PFSK-1 (cell line): ENCODE measurements around the gene TOP2A.

Experiments
- FOXP2 ChIP-seq: optimal IDR thresholded peaks from 2 replicates; pipeline ENCODE3; 2011; ENCODE audit warnings: borderline replicate concordance, control low read depth, inconsistent platforms; ENCODE audit not compliant: insufficient read depth; ENCODE audit errors: extremely low read length, extremely low read depth
- POLR2AphosphoS5 ChIP-seq: IDR thresholded peaks from 2 replicates; pipeline ENCODE4 v1.6.1; 2012; ENCODE audit warnings: low read depth, mild to moderate bottlenecking, control low read depth, low read length, moderate library complexity
- SIN3A ChIP-seq: IDR thresholded peaks from 2 replicates; pipeline ENCODE4 v1.6.1; 2012; ENCODE audit warnings: mild to moderate bottlenecking, low read length, moderate library complexity, borderline replicate concordance; ENCODE audit not compliant: insufficient read depth
- TAF1 ChIP-seq: IDR thresholded peaks from 2 replicates; pipeline ENCODE4 v1.6.1; 2012; ENCODE audit warnings: low read length, control low read depth, borderline replicate concordance; ENCODE audit not compliant: insufficient read depth
- TF ChIP-seq, protein P1 (sequence below), 2 experiments: IDR thresholded peaks; 2 replicates each; pipeline versions ENCODE4 v1.6.1 to v1.8.0; 2011 to 2012; ENCODE audit warnings: low read depth in 2 of 2, low read length in 2 of 2, control low read depth in 1 of 2, inconsistent platforms in 1 of 2, mild to moderate bottlenecking in 1 of 2, moderate library complexity in 1 of 2; ENCODE audit not compliant: insufficient read depth in 1 of 2

DNA sequence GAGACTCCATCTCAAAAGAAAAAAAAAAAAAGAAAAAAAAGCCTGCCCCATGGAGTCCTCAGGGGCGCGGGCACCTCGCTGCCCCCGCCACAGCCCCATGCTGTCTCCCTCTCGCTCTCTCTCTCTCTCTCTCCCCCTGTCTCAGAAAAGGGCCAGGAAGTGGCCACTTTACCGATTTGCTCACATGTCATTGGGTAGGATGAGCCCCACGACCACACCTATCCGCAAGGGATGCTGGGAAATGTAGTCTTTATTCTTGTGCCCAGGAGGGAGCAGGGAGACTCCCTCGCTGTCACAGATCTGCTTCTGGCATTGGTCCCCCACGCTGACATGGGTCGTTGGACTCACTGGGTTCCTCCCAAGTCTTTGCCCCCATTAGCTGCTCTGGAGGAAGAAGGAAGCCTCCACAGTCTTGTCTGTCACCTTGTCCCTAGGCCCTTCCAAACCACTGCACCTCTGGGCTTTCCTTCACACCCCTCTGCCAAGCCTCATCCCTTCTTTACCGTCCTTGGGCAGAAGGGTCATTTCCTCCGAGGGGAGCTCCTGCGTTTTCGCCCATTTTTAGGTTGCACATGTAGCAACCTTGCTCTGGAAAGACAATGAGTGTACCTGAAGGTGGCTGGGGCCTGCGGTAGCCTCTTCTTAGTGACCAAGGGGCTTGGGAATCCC lies 46.3 kb downstream of the TOP2A start:
- TF ChIP-seq TAF1 (no peak), POLR2AphosphoS5 (no peak), SIN3A (no peak), FOXP2 (no peak)
- TF ChIP-seq, protein P1, sequence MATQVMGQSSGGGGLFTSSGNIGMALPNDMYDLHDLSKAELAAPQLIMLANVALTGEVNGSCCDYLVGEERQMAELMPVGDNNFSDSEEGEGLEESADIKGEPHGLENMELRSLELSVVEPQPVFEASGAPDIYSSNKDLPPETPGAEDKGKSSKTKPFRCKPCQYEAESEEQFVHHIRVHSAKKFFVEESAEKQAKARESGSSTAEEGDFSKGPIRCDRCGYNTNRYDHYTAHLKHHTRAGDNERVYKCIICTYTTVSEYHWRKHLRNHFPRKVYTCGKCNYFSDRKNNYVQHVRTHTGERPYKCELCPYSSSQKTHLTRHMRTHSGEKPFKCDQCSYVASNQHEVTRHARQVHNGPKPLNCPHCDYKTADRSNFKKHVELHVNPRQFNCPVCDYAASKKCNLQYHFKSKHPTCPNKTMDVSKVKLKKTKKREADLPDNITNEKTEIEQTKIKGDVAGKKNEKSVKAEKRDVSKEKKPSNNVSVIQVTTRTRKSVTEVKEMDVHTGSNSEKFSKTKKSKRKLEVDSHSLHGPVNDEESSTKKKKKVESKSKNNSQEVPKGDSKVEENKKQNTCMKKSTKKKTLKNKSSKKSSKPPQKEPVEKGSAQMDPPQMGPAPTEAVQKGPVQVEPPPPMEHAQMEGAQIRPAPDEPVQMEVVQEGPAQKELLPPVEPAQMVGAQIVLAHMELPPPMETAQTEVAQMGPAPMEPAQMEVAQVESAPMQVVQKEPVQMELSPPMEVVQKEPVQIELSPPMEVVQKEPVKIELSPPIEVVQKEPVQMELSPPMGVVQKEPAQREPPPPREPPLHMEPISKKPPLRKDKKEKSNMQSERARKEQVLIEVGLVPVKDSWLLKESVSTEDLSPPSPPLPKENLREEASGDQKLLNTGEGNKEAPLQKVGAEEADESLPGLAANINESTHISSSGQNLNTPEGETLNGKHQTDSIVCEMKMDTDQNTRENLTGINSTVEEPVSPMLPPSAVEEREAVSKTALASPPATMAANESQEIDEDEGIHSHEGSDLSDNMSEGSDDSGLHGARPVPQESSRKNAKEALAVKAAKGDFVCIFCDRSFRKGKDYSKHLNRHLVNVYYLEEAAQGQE (IDR thresholded peaks at IDR 0.05; ENCODE audit: insufficient read depth in 1 of 2, low read depth in 2 of 2, low read length in 2 of 2): no peak
